B cell (primary cell): ENCODE measurements around the gene ARFGAP3. TPM values are rescaled to one million over a fixed set of nuclear protein-coding genes. Genes with fewer than 3 reads are reported as not detected.

Experiments
- ATAC-seq: fragments of 200-7000 bp; cut with Tn5 transposase; one replicate; pipeline ENCODE4 v1.10.0; 2021; ENCODE audit warnings: low read depth, mild to moderate bottlenecking, moderate number of reproducible peaks, moderate library complexity
- CTCF ChIA-PET: fragments of 350-600 bp; sonication (Branson Sonifier 250); formaldehyde crosslinking; loops from one replicate; lab custom pipeline; 2021; ENCODE audit warnings: antibody characterized with exemption, inconsistent platforms; lab: Charles Lee
- POLR2A ChIA-PET: fragments of 350-600 bp; sonication (Branson Sonifier 250); formaldehyde crosslinking; loops from one replicate; lab custom pipeline; 2021; ENCODE audit warnings: antibody characterized with exemption; lab: Charles Lee
- DNase-seq: peaks from one replicate; pipeline ENCODE4 v3.0.0; 2013
- H2AFZ ChIP-seq: 2 replicates; pipeline ENCODE4 v1.6.1; 2012; ENCODE audit warnings: mild to moderate bottlenecking, low read depth, low read length; ENCODE audit not compliant: insufficient read depth, poor library complexity, severe bottlenecking
- H3K27ac ChIP-seq, 2 donors: 1 replicate in 1 of 2; 2 replicates in 1 of 2; pipeline ENCODE4 v1.5.1; 2012 to 2013; ENCODE audit warnings: low read length in 2 of 2, mild to moderate bottlenecking in 2 of 2, moderate library complexity in 1 of 2
- H3K27me3 ChIP-seq, 4 experiments: fragments of 200-600 bp in 1 of 4; sonication (generic) in 1 of 4; replicated peaks in 1 of 4; 1 replicate in 2 of 4; 2 replicates in 2 of 4; pipeline versions ENCODE4 v1.6.1 to v1.7.0; 2013 to 2016; ENCODE audit warnings: low read length in 3 of 4, mild to moderate bottlenecking in 2 of 4, mixed read lengths in 1 of 4, moderate library complexity in 1 of 4; ENCODE audit not compliant: insufficient read depth in 4 of 4, control insufficient read depth in 3 of 4; ENCODE audit errors: control extremely low read depth in 1 of 4
- H3K36me3 ChIP-seq, 2 experiments: replicated peaks in 1 of 2; 1 replicate in 1 of 2; 2 replicates in 1 of 2; pipeline versions ENCODE4 v1.6.1 to v1.7.1; 2013; ENCODE audit warnings: low read length in 1 of 2; ENCODE audit not compliant: insufficient read depth in 2 of 2, control insufficient read depth in 1 of 2; ENCODE audit errors: control extremely low read depth in 1 of 2, extremely low read depth in 1 of 2
- H3K4me1 ChIP-seq, 2 donors: fragments of 200-600 bp in 1 of 2; sonication (generic) in 1 of 2; 1 replicate in 1 of 2; 2 replicates in 1 of 2; pipeline versions ENCODE4 v1.5.1 to v1.6.1; 2013 to 2017; ENCODE audit warnings: low read length in 2 of 2; ENCODE audit not compliant: control insufficient read depth in 2 of 2, insufficient read depth in 2 of 2
- H3K4me2 ChIP-seq: replicated peaks from 2 replicates; pipeline ENCODE3; 2012; ENCODE audit warnings: mild to moderate bottlenecking, low read depth, low read length; ENCODE audit not compliant: poor library complexity, severe bottlenecking
- H3K4me3 ChIP-seq, 5 experiments: fragments of 200-600 bp in 1 of 5; sonication (generic) in 1 of 5; 1 replicate in 3 of 5; 2 replicates in 2 of 5; pipeline versions ENCODE4 v1.5.1 to v1.7.0; 2011 to 2016; ENCODE audit warnings: low read length in 4 of 5, mild to moderate bottlenecking in 4 of 5, low read depth in 2 of 5, control low read depth in 1 of 5, moderate library complexity in 1 of 5; ENCODE audit not compliant: insufficient read depth in 1 of 5; ENCODE audit errors: control extremely low read depth in 1 of 5, extremely low read depth in 1 of 5
- H3K79me2 ChIP-seq: fragments of 200-600 bp; sonication (generic); one replicate; pipeline ENCODE4 v1.6.0; 2016; ENCODE audit warnings: low read length; ENCODE audit not compliant: control insufficient read depth, insufficient read depth
- H3K9ac ChIP-seq: fragments of 200-600 bp; sonication (generic); 2 replicates; pipeline ENCODE4 v1.6.1; 2017; ENCODE audit warnings: mild to moderate bottlenecking, low read length, moderate library complexity
- H3K9me3 ChIP-seq, 3 donors: one replicate each; pipeline versions ENCODE4 v1.6.1 to v1.7.1; 2013; ENCODE audit warnings: low read length in 2 of 3; ENCODE audit not compliant: control insufficient read depth in 2 of 3, insufficient read depth in 1 of 3; ENCODE audit errors: control extremely low read depth in 1 of 3
- H4K20me1 ChIP-seq: 2 replicates; pipeline ENCODE4 v1.6.0; 2012; ENCODE audit warnings: mild to moderate bottlenecking, low read length; ENCODE audit not compliant: insufficient read depth, control insufficient read depth, poor library complexity, severe bottlenecking
- H3K27ac Mint-ChIP-seq: one replicate; pipeline ENCODE4 v1.8.0; 2021; ENCODE audit warnings: mixed read lengths
- H3K27me3 Mint-ChIP-seq: one replicate; pipeline ENCODE4 v1.8.0; 2021; ENCODE audit warnings: mixed read lengths
- H3K4me1 Mint-ChIP-seq: one replicate; pipeline ENCODE4 v1.8.0; 2021; ENCODE audit warnings: mixed read lengths
- H3K4me3 Mint-ChIP-seq: one replicate; pipeline ENCODE4 v1.8.0; 2021; ENCODE audit warnings: mixed read lengths
- H3K9me3 Mint-ChIP-seq: one replicate; pipeline ENCODE4 v1.8.0; 2022; ENCODE audit warnings: mixed read lengths; ENCODE audit not compliant: insufficient read depth
- CTCF ChIP-seq: fragments of 200-600 bp; IDR thresholded peaks from one replicate; pipeline ENCODE4 v1.8.0; 2022; ENCODE audit warnings: antibody characterized with exemption, mild to moderate bottlenecking
- EZH2 ChIP-seq: IDR thresholded peaks from 2 replicates; pipeline ENCODE4 v1.6.1; 2012; ENCODE audit warnings: borderline replicate concordance, low read depth, mild to moderate bottlenecking, moderate library complexity, low read length; ENCODE audit not compliant: insufficient read depth, poor library complexity, severe bottlenecking
- WGBS: methylation state at CpG from one replicate; pipeline ENCODE4 v1.1.5; 2013; ENCODE audit warnings: missing lambda C conversion rate; ENCODE audit not compliant: insufficient coverage; 5-methylcytosine and 5-hydroxymethylcytosine counted together
- intact Hi-C: fragments of 100-400 bp; cut with micrococcal nuclease; formaldehyde crosslinking; loops from one replicate; pipeline ENCODE4 v1.10.0; 2022
- polyA plus RNA-seq: library from polyadenylated mRNA; depleted of rRNA; stranded (reverse); fragments of >200 nt; gene quantifications from 2 replicates; pipeline ENCODE4 v1.2.3, GENCODE V29; 2012
- total RNA-seq, 2 donors: library from RNA; stranded (reverse); fragments of 120-200 nt in 1 of 2; gene quantifications; 1 replicate in 1 of 2; 2 replicates in 1 of 2; pipeline versions ENCODE4 v1.2.3 to v1.2.4, GENCODE V29; 2013 to 2022

ARFGAP3 gene
- total and polyA plus RNA-seq, 2 donors (not counting 1 experiment from before 2014, with no cell fraction given), result 10.7 to 33.2 TPM

- DNase-seq, result no peak
- intact Hi-C loops, result no loop called here
- no peaks in the 10 kb centered on the region for H3K27me3 ChIP-seq
- ChIA-PET CTCF (interaction anchor here (1.1 kb wide), 1 partner anchor 8 kb away, joined by 3 read pairs; no protein-coding TSS in a partner anchor), POLR2A (no interaction called here)
- H3K9me3 Mint-ChIP-seq, result no peaks in the 10 kb centered on the region
- H3K4me2 ChIP-seq, result no peak overlapping the region
- H3K4me3 Mint-ChIP-seq, result no peak overlapping the region
- no peak overlapping the region for H3K4me3 ChIP-seq
- TF ChIP-seq EZH2 (no peak), CTCF (no peak)
- WGBS, result 83% methylated on average over 7 of the region's 12 CpGs
- H3K79me2 ChIP-seq, result no peaks in the 10 kb centered on the region
- no peaks in the 10 kb centered on the region for H4K20me1 ChIP-seq
- H3K36me3 ChIP-seq, result no peaks in the 10 kb centered on the region
- H3K27ac ChIP-seq, result no peak overlapping the region
- peaks cover 4% of the 10 kb centered on the region for H3K27me3 Mint-ChIP-seq
- H3K4me1 ChIP-seq, result no peaks in the 10 kb centered on the region
- no peak overlapping the region for H2AFZ ChIP-seq
- ATAC-seq, result no peak
- H3K27ac Mint-ChIP-seq, result no peak overlapping the region
- no peak overlapping the region for H3K9ac ChIP-seq
- no peaks in the 10 kb centered on the region for H3K9me3 ChIP-seq
- H3K4me1 Mint-ChIP-seq, result no peaks in the 10 kb centered on the region
Measured at GRCh38 chr22:42788021-42788420, 69.1 kb downstream of the ARFGAP3 start.

- TF ChIP-seq CTCF, result no peak
- no peak for TF ChIP-seq EZH2
- H3K4me1 ChIP-seq, result no peaks in the 10 kb centered on the region
- no peaks in the 10 kb centered on the region for H3K27me3 ChIP-seq
- intact Hi-C loops, result no loop called here
- DNase-seq (no peak), ATAC-seq (no peak)
- H4K20me1 ChIP-seq, result no peaks in the 10 kb centered on the region
- 89% methylated on average over 12 of the region's 14 CpGs for WGBS
- H3K9ac ChIP-seq, result no peak overlapping the region
- ChIA-PET POLR2A (no interaction called here), CTCF (no interaction called here)
- Mint-ChIP-seq H3K4me3 (no peak overlapping the region), H3K27me3 (peaks cover 4% of the 10 kb centered on the region), H3K27ac (no peak overlapping the region), H3K9me3 (no peaks in the 10 kb centered on the region), H3K4me1 (no peaks in the 10 kb centered on the region)
- H3K27ac ChIP-seq, result no peak overlapping the region
- H3K36me3 ChIP-seq, result no peaks in the 10 kb centered on the region
- H3K79me2 ChIP-seq, result no peaks in the 10 kb centered on the region
- no peak overlapping the region for H3K4me3 ChIP-seq
- no peak overlapping the region for H3K4me2 ChIP-seq
- no peaks in the 10 kb centered on the region for H3K9me3 ChIP-seq
- H2AFZ ChIP-seq, result no peak overlapping the region
Measured at GRCh38 chr22:42787357-42787736, 69.7 kb downstream of the ARFGAP3 start.
